Stimulated activated naive CD8-positive, alpha-beta T cell treated with anti-CD3 and anti-CD28 coated beads, Interleukin-15, Interleukin-2, amounts not matched to agents 100 U/mL and 50 U/mL, for 24 hours (primary cell): ENCODE measurements around the gene CEACAM18.
"Not testable (repeated sequence)": the region's sequence is repeated elsewhere in the genome, so short reads cannot be mapped to it uniquely, and the experiment has no call there.

Experiments used
- ATAC-seq: fragments of 150-1000 bp; cut with Tn5 transposase; one replicate; pipeline ENCODE4 v1.10.0; 2021
- DNase-seq: peaks from one replicate; pipeline ENCODE4 v3.0.0; 2021

The CEACAM18 gene

DNA sequence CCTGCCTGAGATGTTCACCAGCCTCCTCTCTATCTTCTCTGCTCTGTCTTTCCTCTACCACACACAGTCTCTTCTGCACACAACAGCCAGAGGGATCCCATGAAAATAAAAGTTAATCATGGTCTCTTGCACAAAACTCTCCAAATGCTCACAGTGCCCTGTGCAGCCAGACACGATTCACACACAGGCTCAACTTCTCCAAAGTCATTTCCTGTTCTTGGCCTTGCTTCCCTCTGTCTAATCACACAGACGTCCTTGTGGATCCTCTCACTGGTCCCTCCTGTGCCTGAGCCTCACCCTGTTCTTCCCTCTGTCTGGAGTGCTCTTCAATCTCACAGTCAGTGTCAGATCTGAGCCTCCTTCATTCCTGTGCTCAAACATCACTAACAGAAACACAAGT, 15.4 kb downstream of the CEACAM18 start:
- DNase-seq (no peak), ATAC-seq (no peak)

DNA sequence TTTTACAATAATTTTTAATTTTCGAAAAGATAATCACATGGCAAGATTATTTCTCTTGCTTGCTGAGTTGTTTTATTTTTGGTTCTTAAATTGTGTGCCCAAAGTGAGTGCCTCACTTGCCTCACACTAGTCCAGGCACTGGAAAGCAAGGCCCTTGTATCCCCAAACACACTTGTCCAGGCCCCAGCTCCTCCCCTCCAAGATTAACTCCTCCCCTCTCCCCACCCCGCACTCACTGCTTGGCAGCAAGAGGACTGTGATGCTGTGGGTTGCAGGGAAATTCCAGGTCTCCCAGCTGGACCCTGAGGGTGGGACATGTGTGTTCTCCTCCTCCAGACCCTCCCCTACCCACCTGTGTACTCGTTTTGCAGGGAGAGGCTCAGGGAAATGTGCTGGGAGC, 19.3 kb downstream of the CEACAM18 start:
- ATAC-seq (no peak), DNase-seq (no peak)

DNA sequence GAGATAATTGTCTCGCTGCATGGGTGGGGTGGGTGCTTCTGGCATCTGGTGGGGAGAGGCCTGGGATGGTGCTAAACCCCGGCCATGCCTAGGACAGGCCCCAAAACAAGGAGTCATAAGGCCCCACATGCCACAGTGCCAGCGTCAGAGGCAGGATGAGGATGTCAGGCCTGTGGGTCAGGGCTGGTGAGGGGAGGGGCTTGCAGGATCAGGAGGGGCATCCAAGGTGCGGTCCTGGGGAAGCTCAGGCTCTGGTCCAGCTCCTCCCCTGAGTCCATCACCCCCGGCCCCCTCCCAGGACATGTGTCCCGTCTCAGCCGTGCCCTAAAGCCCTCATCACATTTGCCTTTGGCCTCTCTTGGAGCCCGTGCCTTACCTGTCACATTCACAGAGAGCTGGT, 22.6 kb downstream of the CEACAM18 start:
- not testable (repeated sequence) for DNase-seq, ATAC-seq

DNA sequence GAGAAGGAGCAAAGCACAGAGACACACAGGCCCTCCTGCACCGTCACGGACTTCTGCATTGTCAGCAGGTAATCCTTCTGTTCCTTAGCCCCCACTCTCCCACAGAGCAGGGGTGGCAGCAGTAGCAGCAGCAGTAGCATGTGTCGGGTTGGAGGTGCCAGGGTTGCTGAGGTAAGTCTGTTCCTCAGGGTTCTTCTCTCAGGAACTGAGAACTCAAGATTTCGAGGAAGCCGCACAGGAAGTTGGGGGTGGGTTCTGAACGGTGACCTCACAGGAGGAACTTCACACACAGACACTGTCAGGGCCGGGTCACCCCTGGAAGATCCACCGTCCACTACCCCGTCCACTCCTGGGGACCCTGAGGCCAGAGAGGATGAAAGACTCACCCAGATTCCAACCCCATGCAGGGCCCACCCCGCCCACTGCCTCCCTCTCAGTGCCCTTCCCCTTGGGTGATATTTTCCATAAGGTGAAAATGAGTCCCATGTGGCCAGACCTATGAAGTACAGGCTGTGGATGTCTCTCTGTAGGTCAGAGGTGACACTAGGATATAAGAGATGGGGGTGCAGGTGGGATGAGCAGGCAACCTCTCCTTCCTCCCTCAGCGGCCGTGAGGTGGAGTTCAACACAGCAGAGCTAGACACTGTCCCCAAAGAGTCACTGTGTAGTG, 23.4 kb downstream of the CEACAM18 start, which contains the start of gene SIGLEC12:
Gene SIGLEC12 (minus strand): TSS at position 207 of the 670 bp plus-strand sequence. CDS start 67 bp downstream, at position 140.
- ATAC-seq (peak; percentile 55), DNase-seq (peak; percentile 49)

DNA sequence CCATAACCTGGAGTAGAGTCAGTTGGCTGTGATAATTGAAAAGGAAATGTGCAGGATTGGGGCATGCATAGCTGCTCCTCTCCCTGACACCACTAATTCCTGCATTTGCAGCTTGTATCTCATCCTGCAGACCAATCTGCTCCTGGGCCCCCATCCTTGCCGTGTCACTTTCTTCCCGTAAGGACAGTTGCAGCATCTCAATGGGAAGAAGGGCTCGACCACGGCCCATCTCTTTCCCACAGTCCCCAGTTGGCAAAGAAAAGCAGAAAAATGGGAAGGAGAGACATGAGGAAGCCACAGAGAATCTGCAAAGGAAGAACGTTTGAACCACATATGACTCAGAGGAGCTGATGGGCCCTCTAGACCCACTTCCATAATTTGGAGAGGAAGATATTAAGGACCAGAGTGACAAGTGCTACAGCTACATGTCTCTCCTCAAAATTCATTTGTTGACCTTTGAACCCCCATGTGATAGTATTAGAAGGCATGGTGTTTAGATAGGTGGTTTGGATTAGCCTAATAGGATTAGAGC, 25.0 kb downstream of the CEACAM18 start:
- ATAC-seq (no peak), DNase-seq (no peak)

DNA sequence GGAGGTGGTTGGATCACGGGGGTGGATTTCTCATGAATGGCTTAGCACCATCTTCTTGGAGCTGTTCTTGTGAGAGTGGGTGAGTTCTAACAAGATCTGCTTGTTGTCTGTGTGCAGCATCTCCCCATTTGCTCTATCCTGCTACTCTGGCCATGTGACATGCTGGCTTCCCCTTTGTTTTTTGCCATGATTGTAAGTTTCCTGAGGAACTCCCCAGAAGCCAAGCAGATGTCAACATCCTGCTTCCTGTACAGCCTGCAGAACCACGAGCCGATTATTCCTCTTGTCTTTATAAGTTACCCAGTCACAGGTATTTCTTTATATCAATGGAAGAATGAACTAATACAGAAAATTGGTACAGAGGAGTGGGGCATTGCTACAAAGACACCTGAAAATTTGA, 25.6 kb downstream of the CEACAM18 start:
- no peak for ATAC-seq
- no peak for DNase-seq

DNA sequence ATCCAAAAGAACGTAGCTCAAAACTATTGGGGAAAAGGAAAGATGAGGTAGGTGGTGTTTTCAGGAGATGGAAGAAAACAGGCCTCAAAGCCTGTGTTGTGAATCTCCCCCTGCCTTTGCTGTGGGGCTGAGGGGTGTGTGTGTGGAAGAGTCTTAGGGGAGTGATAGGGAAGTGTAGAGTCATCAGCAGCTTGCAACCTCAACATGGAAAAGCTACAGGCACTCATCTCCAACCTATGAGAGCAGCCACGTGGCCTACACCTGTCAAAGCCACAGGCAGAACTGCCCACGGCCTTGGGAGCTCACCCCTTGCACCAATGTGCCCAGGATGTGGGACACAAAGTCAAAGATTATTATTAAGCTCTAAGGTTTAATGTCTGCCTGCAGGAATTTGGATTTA, 27.6 kb downstream of the CEACAM18 start:
- no peak for ATAC-seq
- no peak for DNase-seq

DNA sequence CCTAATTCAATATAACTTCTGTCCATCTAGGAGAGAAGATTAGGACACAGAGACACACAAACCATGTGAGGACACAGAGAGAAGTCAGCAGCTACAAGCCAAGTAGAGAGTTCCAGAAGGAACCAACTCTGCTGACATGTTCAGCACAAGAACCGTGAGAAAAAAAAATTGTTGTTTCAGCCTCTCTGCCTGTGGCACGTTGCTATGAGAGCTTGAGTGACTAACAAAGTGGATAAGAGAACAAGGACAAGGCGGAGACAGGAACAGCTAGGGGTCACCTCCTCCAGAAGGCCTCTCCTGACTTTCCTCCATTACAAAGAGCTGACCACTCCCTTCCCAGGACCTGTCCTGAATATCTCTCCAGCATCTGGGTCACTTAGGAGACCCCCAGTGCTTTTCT, 28.9 kb downstream of the CEACAM18 start:
- ATAC-seq (no peak), DNase-seq (no peak)

DNA sequence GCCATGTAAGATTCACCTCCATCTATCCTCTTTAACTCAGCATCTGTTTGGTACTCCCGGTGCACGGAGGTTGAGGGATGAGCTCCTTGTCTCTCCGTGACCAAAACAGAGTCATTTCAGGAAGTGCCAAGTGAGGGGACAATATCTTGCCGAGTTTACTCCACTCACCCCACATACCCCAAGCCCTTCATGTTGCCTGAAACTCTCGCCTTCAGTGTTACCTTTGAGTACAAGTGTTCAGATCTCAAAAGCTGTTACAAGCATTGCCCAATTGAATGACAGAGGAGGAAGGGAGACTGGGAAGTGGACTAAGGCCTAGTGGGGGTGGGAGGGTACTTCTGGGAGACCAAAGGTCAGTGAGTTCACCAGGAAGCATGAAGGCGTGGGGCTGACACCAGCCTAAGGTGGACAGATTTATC, 29.3 kb downstream of the CEACAM18 start:
- DNase-seq (no peak), ATAC-seq (no peak)

DNA sequence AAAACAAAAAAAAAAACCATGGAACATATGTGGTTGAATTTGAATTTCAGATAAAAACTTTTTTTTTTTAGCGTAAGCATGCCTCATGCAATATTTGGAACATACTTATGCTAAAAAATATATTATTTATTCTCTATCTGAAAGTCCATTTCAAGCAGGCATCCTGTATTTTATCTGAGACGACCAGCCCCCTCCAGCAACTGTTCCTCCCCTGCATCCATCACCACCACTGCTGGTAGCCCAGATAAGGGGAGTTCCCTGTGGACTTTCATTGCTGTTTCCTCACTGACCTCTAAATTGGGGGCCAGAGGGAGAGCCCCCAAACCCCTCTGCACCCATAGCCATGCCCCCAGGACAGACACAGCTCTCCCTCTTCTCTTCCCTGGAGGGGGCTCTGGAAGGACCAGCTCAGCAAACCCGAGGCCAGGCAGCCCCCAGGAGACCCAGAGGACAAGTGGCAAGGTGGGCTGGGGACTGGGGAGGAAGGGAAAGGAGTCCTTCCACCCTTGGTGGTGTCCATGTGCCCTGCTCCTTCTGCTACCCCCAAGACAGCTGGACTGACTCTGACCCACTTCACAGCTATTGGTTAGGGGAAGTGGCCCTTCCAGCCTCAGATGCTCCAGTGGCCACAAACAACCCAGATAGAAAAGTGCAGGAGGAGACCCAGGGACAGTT, 29.9 kb downstream of the CEACAM18 start:
- no peak for DNase-seq
- ATAC-seq, result no peak

DNA sequence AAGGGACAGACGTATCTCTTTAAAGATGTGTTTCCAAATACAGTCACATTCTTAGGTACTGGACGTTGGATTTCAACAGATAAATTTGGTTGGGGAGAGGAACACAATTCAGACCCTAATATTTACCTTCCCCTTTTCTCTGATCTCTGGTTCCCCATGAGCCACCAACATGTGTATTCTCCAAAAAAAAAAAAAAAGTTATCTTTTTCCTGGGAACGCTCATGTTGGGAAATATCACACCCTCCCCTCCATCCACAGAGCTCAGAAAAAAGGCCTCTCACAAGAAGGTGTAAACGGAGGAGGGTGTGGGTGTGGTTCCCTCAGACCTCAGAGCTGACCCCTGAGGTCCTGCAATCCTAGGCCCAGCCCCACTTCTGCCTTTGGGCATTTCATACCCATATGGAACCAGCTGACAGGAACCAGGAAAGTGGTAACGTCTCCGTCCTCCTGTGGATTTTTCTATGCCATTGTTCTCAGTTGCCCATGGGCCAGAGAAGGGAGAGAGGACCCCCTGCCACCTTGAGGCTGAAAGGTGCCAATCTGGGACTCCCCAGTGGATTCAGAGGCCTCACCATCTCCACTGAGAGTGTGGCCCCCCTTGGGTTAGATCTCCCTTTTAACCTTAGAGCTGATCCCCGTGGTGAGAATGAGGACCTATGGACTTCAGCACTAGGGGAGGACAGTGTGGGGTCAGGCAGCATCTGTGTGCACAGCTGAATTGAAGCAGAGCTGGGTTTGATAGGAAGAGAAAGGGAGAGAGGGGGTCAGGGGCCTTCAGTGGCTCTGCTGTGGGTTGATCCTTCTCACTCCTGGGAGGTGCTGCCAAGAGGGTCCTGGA, 31.7 kb downstream of the CEACAM18 start:
- DNase-seq (no peak), ATAC-seq (no peak)

DNA sequence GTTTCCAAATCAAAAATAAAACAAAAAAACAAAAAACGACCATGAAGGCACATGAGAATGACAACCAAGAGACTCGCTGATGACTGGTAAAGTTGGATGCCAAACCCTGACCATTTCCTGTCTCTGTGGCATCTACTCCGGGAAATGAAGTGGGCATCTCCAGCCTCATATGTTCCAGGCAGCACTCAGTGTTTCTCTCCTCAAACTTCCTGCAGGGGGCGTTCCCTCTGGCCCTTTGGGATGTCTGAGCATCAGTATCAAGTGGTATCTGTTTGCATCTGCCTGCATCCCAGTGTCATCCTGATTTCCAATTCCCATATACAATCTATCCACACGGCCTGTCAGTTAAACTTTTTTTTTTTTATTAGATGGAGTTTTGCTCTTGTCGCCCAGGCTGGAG, 33.0 kb downstream of the CEACAM18 start:
- ATAC-seq, result peak; percentile 55
- peak; percentile 32 for DNase-seq

DNA sequence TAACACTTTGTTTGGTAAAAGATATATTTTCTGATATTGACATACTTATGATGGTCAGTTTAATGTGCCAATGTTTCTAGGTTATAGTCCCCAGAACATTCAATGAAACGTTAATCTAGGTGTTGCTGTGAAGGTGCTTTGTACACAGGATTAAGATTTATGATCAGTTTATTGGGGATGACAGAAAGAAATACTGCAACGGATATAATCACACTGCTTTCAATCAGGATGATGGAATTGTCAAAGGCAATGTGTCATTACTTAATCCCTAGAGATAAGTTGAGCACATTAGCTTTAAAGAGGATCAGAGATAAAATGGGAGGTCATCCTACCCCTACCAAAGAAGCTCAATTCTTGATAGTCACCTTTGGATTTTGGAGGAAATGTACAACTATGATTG, 35.6 kb downstream of the CEACAM18 start:
- ATAC-seq (no peak), DNase-seq (no peak)

DNA sequence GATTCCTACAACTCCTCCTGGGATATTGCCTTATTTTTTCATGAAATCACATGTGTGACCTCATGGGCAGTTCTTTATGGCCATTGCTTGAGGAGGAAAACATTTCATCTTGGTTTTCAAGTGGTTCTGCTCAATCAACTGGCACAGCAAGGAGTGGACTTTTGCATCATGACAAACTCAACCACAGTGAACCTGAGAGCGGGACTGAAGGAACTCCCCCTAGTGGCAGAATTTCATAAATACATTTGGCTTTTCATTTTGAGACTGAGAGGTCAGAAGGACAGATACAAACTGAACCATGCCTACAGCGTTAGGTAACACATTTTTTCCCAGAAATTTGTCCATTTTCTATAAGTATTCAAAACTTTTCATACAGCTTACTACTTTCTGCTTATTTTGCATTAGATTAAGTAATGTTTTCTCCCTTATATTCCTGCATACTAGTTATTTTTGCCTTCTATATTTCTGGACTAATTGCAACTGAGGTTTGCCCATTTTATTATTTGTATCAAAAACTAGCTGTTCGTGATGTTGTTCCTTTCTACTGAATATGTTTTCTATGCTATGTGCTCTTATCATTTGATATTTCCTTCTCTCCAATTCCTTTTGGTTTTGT, 36.6 kb downstream of the CEACAM18 start:
- ATAC-seq, result no peak
- no peak for DNase-seq

DNA sequence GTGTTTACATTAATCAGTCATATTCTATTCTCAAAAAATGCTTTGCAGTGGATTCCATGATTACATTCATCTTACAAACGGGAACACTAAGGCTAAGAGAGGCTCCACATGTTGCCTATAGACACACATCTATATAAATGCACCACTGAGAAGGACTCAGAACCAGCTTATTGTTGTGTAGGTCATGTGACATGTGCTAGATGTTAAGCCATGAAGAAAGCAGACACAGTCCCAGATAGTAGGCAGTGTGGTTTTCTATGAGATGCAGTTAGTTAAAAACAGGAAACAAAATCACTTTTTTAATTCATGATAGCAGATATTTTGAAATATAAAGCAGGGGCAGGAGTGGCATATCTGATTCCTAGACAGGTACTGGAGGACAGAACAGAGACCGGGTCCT, 42.4 kb downstream of the CEACAM18 start:
- DNase-seq (no peak), ATAC-seq (no peak)

DNA sequence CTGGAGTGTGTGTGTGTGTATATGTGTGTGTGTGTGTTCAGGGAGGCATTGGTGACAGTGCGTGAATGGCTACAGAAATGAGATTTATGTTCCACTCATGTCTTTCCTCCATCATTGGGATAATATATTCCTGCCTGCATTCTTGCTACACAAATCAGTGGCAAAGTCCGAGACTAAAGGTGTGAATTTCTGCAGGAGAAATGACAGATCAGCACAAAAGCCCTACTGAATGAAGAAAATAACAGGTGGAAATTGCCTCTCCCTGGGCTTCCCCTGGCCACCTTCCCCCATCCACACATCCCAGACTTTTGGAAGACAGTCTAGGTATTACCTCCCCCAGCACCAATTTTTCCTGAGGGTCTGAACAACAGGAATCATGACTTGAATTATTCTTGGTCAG, 43.0 kb downstream of the CEACAM18 start:
- ATAC-seq, result no peak
- no peak for DNase-seq

DNA sequence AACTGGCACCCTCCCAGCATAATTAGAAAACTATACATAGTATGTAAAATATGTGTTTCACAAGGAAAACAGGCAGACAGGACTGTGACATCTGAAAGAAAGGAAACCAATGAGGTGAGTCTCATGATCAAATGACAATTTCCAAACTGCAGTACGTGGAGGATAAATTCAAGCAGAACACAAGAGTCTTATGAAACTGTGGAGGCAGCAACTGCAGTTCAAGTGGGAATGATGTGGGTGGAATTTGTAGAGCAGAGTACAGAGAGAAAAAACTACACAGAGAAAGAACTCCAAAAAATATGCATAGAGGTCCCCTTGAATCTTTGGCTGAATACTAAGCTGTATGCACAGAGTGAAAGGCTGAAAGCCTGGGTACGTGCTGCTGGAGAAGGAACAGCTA, 43.4 kb downstream of the CEACAM18 start:
- ATAC-seq (no peak), DNase-seq (no peak)

DNA sequence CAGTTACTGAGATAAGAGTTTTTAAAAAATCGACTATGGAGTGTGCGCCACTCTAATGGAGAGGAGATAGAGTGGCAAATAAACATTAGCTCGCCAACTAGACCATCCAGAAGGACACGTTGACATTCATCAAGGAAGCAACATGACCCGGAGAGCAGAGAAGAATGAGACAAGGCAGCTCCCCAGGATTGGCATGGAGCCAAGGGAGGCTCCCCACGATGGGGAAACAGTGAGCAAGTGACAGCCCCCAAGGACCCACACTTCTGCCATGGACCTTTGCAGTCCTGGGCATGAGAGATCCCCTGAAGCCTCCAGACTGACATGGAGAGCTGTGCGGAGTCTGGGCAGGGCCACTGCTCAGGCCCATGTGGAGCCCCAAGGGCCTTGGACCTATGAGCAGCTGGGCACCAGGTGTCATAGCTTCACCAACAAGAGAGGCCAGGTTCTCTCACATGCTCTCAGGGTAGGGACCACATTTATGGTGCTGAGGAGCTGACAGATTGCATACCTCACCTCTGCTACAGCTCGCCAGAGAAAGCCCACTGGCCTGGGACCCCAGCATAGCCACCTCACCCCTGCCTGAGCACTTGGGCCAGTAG, 46.4 kb downstream of the CEACAM18 start:
- ATAC-seq (no peak), DNase-seq (no peak)

DNA sequence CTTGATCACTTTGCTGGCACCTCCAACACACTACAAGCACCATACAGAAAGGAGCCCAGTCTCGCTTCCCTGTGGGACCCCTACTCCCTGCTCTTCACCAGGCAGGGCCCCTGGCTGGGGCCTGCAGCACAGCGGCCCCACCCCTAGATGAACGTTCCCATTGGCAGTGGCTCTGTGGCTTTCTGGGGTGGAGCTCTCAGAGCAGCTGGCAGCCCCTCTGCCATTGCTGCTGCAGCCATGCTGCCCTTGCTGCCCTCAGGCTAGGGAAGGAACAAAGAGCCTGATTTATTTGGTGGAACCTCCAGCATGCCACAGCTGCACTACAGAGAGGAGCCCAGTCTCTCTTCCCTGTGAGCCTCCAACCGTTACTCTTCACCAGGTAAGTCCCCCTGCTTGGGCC, 47.3 kb downstream of the CEACAM18 start:
- DNase-seq, result no peak

DNA sequence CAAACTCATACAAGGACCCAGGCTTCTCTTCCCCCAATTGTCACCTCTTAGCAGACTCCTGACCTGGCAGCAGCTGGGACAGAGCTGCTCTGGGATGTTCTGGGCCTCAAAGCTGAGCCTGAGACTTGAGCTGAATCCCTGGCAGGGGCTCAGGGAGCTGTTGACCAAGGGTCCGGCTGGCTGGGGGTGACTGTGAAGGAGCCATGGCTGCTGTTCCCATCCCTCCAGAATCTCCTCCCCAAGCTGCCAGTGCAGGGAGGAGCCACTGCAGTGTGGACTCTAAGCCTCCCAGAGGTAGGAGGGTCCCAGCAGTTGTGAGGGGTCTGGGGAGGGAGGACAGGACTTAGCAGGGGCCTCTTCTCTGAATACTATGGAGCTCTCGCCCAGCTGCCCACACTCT, 51.0 kb downstream of the CEACAM18 start:
- ATAC-seq (no peak), DNase-seq (no peak)

More for the DNA sequence above, 47.3 kb downstream of the CEACAM18 start:
- no peak for ATAC-seq

DNA sequence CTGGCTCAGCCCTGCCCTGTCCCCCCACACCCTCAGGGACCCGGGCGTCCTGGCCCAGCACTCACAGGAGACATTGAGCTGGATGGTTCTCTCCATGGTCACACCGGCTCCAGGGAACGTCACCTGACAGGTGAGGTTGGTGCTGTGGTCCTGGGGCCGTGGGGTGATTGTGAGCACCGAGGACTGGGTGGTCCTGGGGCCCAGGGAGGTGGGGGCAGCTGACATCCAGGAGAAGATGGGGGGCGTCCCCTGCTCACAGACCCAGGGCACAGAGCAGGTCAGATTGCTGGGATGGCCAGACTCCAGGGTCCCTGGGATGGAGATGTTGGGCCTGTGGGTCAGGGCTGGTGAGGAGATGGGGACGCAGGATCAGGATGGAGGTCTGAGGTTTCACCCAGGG, 52.3 kb downstream of the CEACAM18 start:
- DNase-seq, result no peak
- ATAC-seq, result no peak
